ENCODE results near the gene STK36.
"Not testable (repeated sequence)": the region's sequence is repeated elsewhere in the genome, so short reads cannot be mapped to it uniquely, and the experiment has no call there.

The STK36 gene

GRCh38 chr2:218679119-218679518 lies 7.2 kb downstream of the STK36 start:
- Histone ChIP-seq H3K27me3 (ENCODE audit: low read depth, low read length) (no peaks in the 10 kb centered on the region), H3K4me1 (ENCODE audit: low read length) (no peaks in the 10 kb centered on the region), H3K4me3 (ENCODE audit: low read length) (no peak overlapping the region), H3K9me3 (ENCODE audit: insufficient read depth, low read length) (no peaks in the 10 kb centered on the region), H3K27ac (ENCODE audit: low read length) (no peak overlapping the region), H3K36me3 (replicated peaks; ENCODE audit: low read depth, low read length) (no peaks in the 10 kb centered on the region), H2AFZ (ENCODE audit: low read depth, low read length) (no peak overlapping the region), H3K9ac (ENCODE audit: low read length) (no peak overlapping the region), H3K79me2 (ENCODE audit: low read length) (no peaks in the 10 kb centered on the region), H4K20me1 (ENCODE audit: insufficient read depth, low read length) (no peaks in the 10 kb centered on the region), H3K4me2 (ENCODE audit: low read length) (no peak overlapping the region)
- no peak for TF ChIP-seq CTCF (IDR thresholded peaks at IDR 0.05; ENCODE audit: low read depth, low read length)
- no peak for TF ChIP-seq EZH2phosphoT487 (IDR thresholded peaks at IDR 0.05; ENCODE audit: low read depth)

- H3K4me2 ChIP-seq (ENCODE audit: low read length): no peak overlapping the region
- H3K79me2 ChIP-seq (ENCODE audit: low read length): no peaks in the 10 kb centered on the region
- no peaks in the 10 kb centered on the region for H3K36me3 ChIP-seq (replicated peaks; ENCODE audit: low read depth, low read length)
- H3K9me3 ChIP-seq (ENCODE audit: insufficient read depth, low read length): no peaks in the 10 kb centered on the region
- no peaks in the 10 kb centered on the region for H3K4me1 ChIP-seq (ENCODE audit: low read length)
- H4K20me1 ChIP-seq (ENCODE audit: insufficient read depth, low read length): no peaks in the 10 kb centered on the region
- H3K27ac ChIP-seq (ENCODE audit: low read length): no peak overlapping the region
- no peak overlapping the region for H2AFZ ChIP-seq (ENCODE audit: low read depth, low read length)
- no peaks in the 10 kb centered on the region for H3K27me3 ChIP-seq (ENCODE audit: low read depth, low read length)
- no peak for TF ChIP-seq CTCF (IDR thresholded peaks at IDR 0.05; ENCODE audit: low read depth, low read length)
- no peak for TF ChIP-seq EZH2phosphoT487 (IDR thresholded peaks at IDR 0.05; ENCODE audit: low read depth)
- H3K9ac ChIP-seq (ENCODE audit: low read length): no peak overlapping the region
- H3K4me3 ChIP-seq (ENCODE audit: low read length): no peak overlapping the region
Measured at GRCh38 chr2:218680061-218680460, 8.2 kb downstream of the STK36 start.

GRCh38 chr2:218687400-218688060 lies 15.6 kb downstream of the STK36 start:
- not testable (repeated sequence) for H3K27ac ChIP-seq (ENCODE audit: low read length); H3K4me2 ChIP-seq (ENCODE audit: low read length); H3K36me3 ChIP-seq (replicated peaks; ENCODE audit: low read depth, low read length); H3K4me3 ChIP-seq (ENCODE audit: low read length); H3K79me2 ChIP-seq (ENCODE audit: low read length); H2AFZ ChIP-seq (ENCODE audit: low read depth, low read length); H4K20me1 ChIP-seq (ENCODE audit: insufficient read depth, low read length); H3K4me1 ChIP-seq (ENCODE audit: low read length); H3K9ac ChIP-seq (ENCODE audit: low read length); H3K27me3 ChIP-seq (ENCODE audit: low read depth, low read length); H3K9me3 ChIP-seq (ENCODE audit: insufficient read depth, low read length)
- peak; percentile 23; the same call in 1 of the 2 replicates for TF ChIP-seq CTCF (IDR thresholded peaks at IDR 0.05; ENCODE audit: low read depth, low read length)

- no peaks in the 10 kb centered on the region for H4K20me1 ChIP-seq (ENCODE audit: insufficient read depth, low read length)
Measured at GRCh38 chr2:218691234-218691633, 19.3 kb downstream of the STK36 start.

More at GRCh38 chr2:218691234-218691633, 19.3 kb downstream of the STK36 start:
- Histone ChIP-seq H3K4me3 (ENCODE audit: low read length) (no peak overlapping the region), H3K9ac (ENCODE audit: low read length) (no peak overlapping the region), H3K79me2 (ENCODE audit: low read length) (no peaks in the 10 kb centered on the region), H3K27me3 (ENCODE audit: low read depth, low read length) (no peaks in the 10 kb centered on the region), H3K36me3 (replicated peaks; ENCODE audit: low read depth, low read length) (no peaks in the 10 kb centered on the region), H2AFZ (ENCODE audit: low read depth, low read length) (no peak overlapping the region), H3K9me3 (ENCODE audit: insufficient read depth, low read length) (no peaks in the 10 kb centered on the region), H3K27ac (ENCODE audit: low read length) (no peak overlapping the region), H3K4me1 (ENCODE audit: low read length) (no peaks in the 10 kb centered on the region), H3K4me2 (ENCODE audit: low read length) (no peak overlapping the region)
- no peak for TF ChIP-seq CTCF (IDR thresholded peaks at IDR 0.05; ENCODE audit: low read depth, low read length)
- TF ChIP-seq EZH2phosphoT487 (IDR thresholded peaks at IDR 0.05; ENCODE audit: low read depth): no peak
